ENCODE measurements around the gene DGKB.

DGKB gene

DNA sequence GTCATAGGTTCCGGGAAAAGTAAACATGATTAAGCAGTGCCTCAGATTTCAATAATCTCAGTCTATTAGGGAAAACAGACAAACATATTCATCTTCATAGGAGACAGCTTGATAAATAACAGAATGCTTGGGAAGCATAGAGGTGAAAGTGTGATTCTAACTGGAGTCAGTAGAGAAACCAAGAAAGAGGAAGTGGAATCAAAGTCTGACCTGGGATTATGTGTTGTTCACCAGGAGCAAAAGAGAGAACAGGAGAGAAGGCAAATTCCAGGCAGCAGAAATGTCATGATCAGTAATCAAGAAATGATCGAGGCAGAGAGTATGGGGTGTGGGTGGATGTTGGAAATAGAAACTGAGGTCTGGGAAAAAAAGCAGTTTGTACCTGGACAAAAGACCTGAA is 43.7 kb downstream of the DGKB start:
- DNase-seq = no peak

DNA sequence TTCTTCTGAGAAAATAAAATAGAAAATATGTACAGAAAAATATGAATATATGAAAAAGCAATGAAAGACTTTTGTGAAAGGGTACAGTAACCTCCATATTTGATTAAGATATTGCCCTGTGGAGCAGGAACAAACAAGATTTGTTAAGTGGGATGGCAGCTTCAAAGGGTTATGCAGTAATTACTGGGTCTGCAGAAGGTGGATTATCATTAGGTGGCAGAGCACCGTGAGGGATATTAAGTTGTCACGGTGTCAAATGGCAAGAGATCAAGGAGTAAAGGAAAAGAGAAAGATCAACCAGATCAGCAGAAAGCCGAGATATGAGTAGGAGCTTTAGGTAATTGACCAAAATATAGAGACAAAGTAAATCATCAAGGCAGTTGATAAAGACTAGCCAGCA is 44.1 kb downstream of the DGKB start:
- no peak for DNase-seq

DNA sequence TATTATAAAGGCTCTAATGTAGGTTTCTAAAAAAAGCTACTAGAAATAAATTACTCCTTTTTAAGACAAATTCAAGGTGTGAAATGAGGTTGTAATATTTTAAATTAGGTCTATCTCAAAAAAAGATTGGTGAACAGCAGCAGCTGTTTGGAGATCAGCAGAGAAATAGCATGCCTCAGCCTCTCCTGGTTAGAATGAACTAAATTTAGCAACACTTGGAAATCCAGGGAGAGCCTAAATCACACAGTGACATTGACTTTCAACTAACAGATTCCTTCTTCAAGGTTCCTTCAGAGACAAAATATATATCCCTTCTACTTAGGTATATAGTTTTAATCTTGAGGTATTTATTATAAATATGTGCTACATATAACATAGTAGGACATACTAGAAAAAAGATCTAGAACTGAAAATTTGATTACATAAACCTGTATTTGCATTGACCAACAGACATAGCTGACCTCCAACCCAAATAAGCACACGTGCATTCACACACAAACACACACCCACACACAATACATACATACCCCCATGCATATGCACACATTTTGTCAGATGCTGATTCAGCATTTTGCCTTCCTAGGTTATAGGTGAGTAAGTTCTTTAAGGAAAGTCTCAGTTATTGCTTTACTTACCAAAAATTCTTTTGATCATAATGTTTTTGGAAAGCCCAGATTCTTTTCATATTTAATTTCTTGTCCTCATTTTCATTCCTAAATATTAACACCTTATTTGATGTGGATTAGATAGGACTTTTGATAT is 47.3 kb downstream of the DGKB start:
- DNase-seq = no peak

DNA sequence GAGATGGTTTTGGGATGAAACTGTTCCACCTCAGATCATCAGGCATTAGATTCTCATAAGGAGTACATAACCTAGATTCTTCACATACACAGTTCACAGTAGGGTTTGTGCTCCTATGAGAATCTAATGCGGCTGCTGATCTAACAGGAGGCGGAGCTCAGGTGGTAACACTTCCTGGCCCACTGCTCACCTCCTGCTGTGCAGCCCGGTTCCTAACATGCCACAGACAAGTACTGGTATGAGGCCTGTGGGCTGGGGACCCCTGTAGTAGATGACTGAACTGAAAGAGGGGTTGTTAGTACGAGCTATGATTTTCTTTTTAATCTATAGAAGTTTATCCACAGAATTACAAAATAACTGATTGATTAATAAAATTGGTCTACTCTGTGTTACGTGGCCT is 48.1 kb downstream of the DGKB start:
- DNase-seq = no peak

DNA sequence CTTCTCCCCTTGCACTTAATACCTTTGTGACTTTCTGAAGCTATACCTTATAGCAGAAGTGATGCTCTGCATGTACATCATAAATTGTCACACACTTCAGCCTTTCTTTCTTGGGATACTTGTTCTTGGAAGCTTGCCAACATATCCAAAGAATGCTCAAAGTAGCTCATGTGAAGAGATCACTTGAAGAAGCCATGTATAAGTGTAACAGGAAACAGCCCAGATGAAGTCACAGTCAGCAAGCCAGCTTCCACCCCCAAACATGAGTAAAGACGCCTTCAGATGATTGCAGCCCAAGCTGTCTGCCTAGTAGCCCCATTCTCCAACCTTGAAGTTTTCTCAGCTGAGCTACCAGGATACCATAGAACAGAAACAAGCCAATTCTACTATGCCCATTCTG is 50.9 kb downstream of the DGKB start:
- no peak for DNase-seq

DNA sequence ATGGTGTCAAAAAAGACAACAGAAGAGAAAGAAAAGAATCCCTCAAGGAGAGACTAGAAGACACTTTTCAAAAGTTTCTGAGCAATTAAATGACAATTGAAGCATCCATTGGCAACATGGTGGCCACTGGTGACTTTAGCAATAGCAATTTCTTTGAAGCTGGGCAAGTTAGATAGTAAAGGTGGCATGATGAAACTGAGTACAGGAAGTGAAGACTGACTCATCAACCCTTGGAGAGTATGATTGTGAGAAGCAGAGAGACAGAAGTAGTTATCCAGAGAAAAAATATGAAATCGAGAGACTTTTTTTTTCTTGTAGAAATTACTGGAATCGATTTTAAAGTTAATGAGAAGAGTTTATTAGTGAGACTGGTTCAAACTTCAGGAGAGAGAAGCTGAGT is 52.5 kb downstream of the DGKB start:
- DNase-seq = no peak

DNA sequence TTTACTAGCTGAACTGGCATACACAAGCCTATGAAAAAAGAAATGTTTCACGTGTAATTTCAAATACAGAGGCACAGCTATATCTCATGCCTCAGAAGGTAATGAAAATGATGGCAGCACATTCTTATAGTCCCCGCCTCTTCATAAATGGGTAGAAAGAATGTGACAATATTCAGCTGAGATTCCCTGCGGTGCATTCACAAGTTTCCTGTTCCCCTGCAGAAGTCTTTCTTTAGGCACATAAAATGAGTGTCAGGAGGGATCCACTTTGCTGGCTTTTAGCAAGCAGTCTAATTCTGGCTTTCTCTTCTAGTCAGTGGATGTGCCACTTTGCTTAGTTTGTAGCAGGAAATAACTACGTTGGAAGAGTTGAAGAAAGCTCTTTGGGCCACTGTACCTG is 56.1 kb downstream of the DGKB start:
- DNase-seq = no peak

DNA sequence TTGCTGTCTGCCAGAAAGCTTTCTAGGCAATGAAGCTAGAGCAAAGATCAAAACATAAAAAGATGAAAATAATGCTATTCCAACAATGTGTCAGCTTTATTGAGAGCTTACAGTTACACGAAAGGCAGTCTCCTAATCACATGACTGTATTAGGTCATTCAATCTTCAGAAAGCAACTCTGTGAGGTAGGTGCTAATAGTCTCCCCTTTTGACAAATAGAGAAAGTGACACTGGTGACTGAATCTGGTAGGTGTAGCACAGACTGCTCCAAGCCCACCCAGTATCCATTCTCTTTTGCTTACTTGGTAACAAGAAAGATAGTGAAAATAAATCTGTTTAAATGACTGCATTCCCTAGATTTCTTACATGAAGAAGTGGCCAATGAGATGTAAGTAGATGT is 58.8 kb downstream of the DGKB start:
- DNase-seq = no peak

DNA sequence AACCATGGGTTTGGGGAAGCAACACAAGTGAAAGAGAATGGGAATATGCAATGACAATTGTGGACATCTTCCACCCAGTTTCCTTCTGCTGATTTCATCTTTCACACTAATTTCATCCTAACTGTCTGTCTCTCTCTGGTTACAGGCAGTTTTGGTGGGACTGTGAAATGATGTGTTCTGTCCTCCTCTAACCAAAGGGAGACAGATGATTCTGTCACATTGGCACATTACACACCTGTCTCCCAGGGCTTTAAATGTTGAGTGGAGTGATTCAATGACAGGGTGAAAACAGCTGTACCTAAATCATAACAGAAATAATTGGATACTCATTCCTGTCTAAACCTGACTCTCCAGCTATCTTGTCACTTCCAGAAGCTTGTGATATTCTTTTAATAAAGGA is 60.0 kb downstream of the DGKB start:
- DNase-seq = no peak

DNA sequence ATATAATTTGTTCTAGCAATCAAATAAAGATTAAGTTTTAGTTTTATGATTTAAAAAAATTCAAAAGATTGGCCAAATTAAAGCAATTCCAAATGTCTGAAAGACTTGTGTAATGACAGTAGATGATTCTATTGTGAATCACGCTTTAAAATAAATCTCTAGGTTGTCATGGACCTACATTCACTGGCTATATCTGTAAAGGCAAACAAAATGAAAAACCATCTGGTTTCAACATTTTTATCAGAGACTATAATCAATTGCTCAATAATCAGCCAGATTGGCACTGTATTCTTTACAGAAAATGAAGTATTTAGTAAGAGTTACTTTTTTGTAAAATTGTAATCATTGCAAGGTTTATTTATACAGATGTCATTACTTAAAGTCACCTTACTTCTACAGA is 60.7 kb downstream of the DGKB start:
- DNase-seq = no peak

DNA sequence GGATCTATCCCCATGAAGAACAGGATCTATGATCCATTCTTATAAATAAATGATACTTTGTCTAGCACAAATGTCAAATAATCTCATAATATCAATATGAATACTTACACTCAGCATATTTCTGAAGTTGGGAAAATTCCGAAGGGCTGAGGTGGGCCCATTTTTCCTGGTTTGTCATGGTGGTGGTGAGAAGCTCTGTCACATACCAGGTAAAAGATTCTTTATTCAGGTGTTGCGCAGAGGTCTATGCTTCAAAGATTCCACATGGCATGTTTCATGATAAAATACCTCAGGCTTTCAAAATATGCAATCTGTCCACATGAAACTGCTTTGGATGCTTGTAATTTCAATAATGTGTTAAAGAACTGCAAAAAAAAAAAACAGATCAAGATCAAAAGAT is 61.5 kb downstream of the DGKB start:
- no peak for DNase-seq

DNA sequence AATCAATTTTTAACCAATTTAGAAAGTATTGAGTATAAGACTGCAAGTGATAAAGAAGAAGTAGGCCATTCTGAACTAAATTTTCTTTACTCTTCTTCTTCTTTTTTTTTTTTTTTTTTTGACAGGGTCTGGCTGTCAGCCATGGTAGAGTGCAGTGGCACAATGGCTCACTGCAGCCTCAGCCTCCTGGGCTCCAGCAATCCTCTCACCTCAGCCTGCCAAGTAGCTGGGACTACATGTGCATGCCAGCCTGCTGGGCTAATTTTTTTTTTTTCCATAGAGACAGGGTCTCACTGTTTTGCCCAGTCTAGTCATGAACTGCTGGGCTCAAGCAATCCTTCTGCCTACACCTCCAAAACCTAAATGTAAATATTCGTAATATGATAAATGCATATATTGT is 63.2 kb downstream of the DGKB start:
- DNase-seq = no peak

DNA sequence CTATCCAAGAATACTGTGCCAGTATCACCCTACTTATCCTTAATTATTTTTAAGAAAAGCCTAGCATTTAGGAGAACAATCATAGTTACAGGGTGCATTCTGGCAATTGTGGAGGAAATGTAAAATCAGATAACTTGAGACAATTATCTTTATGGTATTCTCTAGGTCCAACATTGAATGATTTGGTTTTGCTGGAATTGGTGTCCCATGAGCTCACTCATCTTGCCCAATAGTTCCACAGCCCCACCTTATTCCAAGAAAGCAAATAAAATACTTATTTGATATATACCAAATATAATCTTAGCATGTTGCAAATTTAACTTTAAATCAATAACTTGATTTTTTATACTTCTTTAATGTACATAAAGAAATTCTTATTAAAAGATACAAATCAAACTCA is 65.3 kb downstream of the DGKB start:
- no peak for DNase-seq

DNA sequence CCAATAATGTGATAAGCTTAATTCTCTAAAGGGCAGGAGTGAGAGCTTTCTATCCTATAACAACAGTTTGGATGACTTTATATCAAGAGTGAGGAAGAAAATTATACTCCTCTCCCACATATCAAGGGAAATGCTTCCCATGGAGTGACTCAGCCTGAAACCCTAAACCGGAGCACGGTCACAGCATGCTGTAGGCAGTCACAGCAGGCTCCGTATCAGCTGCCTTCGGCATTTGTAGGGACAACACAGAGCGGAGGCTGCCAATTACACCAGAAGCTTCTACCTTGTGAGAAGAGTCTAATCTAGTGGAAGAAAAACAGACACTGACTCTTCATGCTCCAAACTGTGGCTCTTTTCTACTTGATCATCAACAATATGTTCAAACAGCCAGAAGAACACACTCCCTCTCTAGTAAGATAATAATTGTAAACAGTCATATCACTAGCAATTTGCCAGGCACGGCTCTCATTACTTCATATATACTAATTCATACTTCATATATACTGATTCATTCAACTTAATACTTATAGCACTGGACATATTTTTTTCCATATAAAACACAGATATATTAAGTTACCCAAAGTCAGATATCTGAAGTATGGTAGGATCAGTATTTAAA is 65.9 kb downstream of the DGKB start:
- DNase-seq = no peak

DNA sequence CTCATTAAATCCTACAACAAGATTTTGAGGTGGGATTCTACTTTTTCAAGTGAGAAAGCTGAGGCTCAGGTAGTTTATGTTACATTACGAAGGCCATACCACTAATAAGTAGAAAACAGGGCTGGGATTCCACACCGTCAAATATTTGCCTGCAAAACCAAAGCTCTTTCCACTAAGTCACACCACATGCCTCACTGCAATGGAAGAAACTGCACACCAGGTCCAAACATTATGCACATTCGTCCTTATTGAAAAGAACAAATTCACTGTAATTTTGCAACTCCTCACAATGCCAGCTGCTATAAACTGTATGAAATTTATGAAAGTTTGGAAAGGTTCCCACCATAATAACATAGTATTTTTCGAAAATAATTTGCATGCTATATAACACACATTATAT is 66.5 kb downstream of the DGKB start:
- no peak for DNase-seq

DNA sequence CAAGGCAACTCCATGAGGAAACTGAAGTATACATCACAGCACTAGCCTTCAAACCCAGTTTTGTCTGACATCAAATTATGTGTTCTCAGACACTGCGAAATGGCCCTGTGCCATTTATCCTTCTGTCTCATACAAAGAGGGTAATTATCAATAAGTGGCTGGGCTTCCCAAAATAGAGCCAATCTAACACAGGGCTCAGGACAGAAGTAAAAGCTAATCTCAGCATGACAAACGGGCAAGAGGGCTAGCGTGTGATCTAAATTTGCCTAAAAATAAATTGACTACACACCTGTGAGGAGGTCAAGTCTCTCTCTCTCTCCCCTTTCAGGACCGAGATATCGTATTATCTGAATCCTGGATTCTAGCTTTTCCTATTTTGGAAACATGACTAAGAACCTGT is 67.2 kb downstream of the DGKB start:
- no peak for DNase-seq

DNA sequence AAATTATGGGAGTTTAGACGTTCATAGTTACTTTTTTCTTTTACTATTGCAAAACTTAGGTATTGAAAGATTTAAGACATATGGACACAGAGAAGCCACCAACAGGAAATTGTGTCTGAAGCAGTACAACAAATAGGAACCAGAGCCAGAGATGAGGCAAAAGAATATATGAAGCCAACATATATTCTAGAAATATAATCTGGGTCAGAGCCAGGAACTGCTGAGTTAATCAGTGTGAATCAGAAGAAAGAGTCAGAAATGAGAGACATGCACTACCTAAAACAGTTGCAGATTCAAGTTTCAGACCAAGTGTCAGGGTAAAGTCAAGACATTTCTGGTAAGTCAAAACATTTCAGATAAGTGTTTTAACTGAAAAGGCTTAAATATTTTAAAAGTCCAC is 67.7 kb downstream of the DGKB start:
- no peak for DNase-seq

DNA sequence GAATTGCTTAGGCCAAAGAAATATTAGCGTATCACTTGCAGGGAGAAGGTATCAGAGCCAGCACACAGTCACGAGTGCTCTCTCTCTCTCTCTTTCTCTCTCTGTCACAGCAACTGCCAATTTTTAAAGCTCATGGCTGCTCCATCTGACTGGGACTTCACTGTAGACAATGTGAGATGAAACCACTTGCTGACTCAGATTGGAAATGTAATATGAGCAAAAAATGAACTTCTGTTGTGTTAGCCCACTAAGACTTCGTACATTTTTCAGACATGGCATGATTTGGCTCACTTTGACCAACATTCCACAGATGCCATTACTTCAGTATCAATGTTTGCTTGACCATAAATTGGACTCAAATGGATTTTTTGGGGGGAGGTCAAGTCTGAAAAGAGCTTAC is 68.1 kb downstream of the DGKB start:
- DNase-seq = no peak

DNA sequence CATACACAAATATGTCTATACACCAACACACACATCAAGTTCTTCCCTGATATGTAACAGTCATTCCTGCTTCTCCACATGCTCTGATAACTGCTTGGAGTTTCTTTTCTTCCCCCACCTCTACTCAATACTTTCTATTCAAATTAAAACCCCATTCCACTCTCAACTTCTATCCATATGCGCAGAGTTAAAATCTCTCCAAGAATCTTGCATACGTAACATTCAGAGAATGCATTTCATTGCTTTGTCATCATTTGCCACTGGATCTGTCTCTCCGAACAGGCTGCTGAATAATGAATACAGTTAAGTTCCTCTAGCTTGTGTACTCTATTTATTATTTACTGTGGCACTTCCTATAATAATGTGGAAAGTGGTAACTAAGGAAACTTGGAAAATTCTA is 68.8 kb downstream of the DGKB start:
- no peak for DNase-seq

DNA sequence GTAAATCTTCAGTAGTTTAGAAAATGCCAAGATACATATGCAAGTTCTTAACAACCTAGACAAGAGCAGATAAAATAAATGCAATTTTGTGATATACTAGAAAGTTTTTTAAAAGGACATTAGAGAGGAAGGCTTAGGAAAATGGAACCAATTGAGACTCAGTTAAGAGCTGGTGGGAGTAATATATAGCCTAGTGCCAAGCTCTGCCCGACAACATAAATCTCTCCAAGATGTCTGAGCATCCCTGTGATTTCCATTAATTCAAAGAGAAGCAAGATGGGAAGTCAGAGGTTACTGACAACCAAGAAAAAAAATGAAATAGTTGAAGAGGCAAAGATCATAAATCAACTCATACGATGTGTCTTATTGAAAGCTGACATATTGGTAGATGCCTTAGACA is 74.5 kb downstream of the DGKB start:
- no peak for DNase-seq

DNA sequence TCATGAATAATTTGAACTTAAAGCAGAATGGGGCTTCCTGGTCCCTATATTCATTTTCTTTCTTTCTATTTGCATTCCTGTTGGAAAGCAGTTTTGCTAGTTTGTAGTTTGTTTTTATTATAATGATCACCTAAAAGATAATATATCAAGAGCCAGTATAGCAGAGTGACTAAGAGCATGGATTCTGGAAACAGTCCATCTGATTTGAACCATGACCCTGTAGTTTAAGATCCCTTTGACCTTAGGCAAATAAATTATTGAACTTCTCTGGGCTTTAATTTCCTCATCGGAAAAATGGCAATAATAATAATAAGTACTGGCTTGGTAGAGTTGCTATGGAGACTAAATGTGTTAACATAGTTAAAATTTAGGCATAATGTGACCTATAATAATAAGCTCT is 76.1 kb downstream of the DGKB start:
- DNase-seq = no peak

DNA sequence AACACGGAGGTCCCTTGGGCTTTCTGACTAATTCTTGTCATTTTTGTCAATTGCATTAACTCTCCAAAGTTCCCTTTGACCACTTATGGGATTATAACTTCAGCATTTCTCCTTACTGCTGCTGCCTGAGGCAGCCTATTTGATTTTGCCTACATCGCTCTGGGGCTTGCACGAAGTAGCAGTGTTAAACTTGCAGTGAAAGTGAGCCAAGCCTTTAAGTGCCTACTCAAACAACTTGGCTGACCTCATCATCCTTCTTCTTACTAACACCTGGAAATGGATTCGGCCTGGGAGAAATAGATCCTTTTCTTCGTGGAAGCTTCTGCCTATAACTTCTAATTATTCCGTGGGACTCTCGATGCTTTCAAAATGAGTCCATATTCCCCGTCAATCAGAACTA is 76.6 kb downstream of the DGKB start:
- no peak for DNase-seq

DNA sequence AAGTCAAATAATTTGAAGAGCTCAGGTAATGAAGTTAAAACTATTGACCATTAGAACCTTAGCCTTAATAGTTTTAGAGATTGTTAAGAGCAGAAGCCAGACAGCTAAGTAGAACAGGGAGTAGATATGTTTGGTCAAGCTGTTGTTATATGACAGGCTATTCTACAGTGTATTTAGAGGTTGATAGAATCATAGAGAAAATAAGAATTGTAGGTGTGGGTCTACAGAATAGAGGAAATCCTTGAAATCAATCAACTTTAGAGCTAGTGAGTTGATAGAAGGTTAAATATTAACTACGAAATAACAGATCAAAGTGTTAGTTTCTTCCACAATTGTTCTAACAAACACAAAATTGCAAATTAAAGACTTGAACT is 80.1 kb downstream of the DGKB start:
- no peak for DNase-seq

DNA sequence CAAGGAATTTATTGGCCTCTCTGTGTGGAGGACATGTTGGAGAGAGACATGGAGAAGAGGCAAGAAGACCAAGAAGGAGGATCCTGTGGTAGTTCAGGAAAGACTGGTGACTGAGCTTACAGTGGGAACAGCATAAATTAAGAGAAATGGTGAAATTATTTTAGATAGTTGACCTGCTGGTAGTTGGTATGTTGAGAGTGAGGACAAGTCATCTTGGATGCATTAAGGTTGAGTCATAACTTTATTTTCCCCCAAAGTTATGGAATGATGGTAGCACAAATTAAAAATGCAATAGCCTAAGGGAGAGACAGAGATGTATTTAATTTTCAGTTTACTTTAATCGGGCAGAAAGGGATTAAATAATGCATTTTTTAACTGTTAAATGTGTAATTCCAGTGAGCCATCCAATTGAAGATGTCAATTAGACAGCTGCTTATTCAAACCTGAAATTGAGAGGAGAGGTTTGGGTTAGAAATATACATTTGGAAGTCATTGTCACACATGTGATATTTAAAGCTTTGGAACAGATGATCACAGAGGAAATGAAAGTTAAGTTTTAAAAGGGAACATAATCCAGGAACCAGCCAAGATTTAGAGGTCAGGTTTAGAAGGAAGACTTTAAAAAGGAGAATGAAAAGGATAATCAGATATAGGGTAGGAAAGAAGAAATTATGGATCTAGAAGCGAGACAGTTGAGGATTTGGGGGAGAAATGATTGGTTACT is 80.6 kb downstream of the DGKB start:
- DNase-seq = no peak

DNA sequence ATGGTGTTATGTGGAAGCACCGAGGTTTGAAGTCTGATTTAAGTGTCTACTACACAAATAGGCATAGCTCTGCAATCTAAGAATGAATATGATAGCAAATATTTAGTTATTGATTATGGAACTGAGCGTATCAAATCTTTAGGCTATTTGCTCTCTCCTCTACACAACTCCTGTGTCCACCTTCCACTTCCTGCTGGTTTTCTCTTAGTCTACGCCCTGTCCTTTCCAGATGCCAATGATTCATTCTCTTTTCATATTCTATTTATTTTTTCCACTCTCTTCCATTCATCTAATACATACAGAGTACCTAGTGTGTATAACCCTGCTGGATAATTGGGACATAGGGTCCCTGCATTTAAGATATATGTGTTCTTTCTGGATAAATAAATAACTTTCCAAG is 83.7 kb downstream of the DGKB start:
- no peak for DNase-seq

All from hematopoietic multipotent progenitor cell treated with erythropoietin and hydrocortisone succinate and interleukin-3 and kit ligand, for 6 days (in vitro differentiated cells).